ENCODE data around the gene ROR2. TPM values are rescaled to one million over a fixed set of nuclear protein-coding genes. Genes with fewer than 3 reads are reported as not detected.

ROR2 gene
- total RNA-seq, result not detected in 2 replicates

DNA sequence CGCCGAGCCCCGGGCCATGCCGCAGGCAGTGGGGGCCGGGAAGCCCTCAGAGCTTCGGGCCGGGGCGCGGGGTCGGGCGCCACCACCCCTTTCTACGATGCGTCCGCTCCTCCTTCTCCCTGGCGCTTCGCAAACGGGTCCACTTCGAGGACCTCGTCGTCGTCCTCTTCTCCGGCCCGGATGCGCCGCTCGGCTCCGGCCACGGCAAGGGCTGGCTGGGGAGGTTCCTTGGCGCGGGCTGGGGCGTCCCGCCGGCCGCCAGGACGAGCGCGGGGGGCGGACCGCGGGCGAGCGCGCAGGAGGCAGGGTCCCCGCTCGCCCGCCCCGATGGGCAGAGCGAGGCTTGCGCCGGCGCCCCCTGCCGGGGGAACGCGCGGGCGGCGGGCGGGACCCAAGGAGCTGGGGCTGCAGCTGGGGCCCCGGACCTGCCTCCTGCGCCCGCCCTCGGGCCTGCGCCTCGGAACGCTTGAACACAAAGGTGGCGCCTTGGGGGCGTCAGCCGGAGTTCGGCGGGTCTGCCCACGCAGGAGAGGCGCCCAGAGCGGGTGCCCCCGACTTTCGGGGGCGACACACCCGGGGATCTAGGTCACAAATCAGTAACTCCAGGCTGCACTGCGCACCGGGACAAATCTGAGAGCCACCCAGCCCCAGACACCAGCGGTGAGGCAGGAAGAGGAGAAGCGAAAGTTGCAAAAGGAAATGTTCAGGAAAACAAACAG, at the start of gene ROR2:
Gene ROR2, minus strand, starts transcription at position 283 of the 719 bp plus-strand sequence.

Other genes with a start within 250 kb of the ROR2 start
- gene SPTLC1, start 165.2 kb upstream of the ROR2 start, total RNA-seq, result 69.9 and 86.3 TPM in 2 replicates